Gastrocnemius medialis (tissue), 4 donors: ENCODE results near the gene AGR3.

Experiments
- CTCF ChIP-seq, 5 experiments: fragments of 450-650 bp in 3 of 5; fragments of 200-600 bp in 2 of 5; sonication (generic) in 2 of 5; IDR thresholded peaks in 4 of 5; conservative IDR thresholded peaks in 1 of 5; 1 replicate in 4 of 5; 2 replicates in 1 of 5; pipeline ENCODE4 v1.5.1; 2016 to 2019; ENCODE audit warnings: antibody characterized with exemption in 5 of 5, mild to moderate bottlenecking in 3 of 5, moderate library complexity in 3 of 5
- POLR2A ChIP-seq, 2 donors: fragments of 450-650 bp; IDR thresholded peaks; one replicate each; pipeline ENCODE4 v1.6.1; 2017; ENCODE audit warnings: antibody characterized with exemption in 2 of 2, mild to moderate bottlenecking in 2 of 2, moderate library complexity in 2 of 2

- no peak for TF ChIP-seq CTCF (IDR thresholded peaks at IDR 0.05 in 4 of 5, conservative IDR thresholded peaks at IDR 0.05 in 1 of 5)
- TF ChIP-seq POLR2A (IDR thresholded peaks at IDR 0.05) = no peak
Observed at GRCh38 chr7:16815001-16815400, 66.8 kb downstream of the AGR3 start.
